Ovary (tissue), 9 donors: Measurements from ENCODE around the gene HACD2. TPM values are rescaled to one million over a fixed set of nuclear protein-coding genes. Genes with fewer than 3 reads are reported as not detected.
"Not testable (repeated sequence)": the region's sequence is repeated elsewhere in the genome, so short reads cannot be mapped to it uniquely, and the experiment has no call there.

ENCODE experiments used
- DNase-seq, 5 donors: peaks; one replicate each; pipeline ENCODE4 v3.0.0-alpha.2; 2019 to 2020
- H3K27ac ChIP-seq, 2 donors: fragments of 200-600 bp; one replicate each; pipeline versions ENCODE4 v1.5.1 to v1.8.0; 2019 to 2022
- H3K27me3 ChIP-seq: fragments of 200-600 bp; one replicate; pipeline ENCODE4 v1.8.0; 2022
- H3K36me3 ChIP-seq: fragments of 200-600 bp; sonication (generic); one replicate; pipeline ENCODE4 v1.5.1; 2019
- H3K4me1 ChIP-seq: one replicate; pipeline ENCODE4 v1.8.1; 2013; ENCODE audit warnings: mild to moderate bottlenecking, moderate library complexity; ENCODE audit not compliant: insufficient read depth
- H3K4me3 ChIP-seq: fragments of 200-600 bp; sonication (generic); one replicate; pipeline ENCODE4 v1.5.1; 2017
- H3K9me3 ChIP-seq, 2 donors: fragments of 200-600 bp in 1 of 2; sonication (generic) in 1 of 2; one replicate each; pipeline versions ENCODE4 v1.5.1 to v1.8.1; 2013 to 2019; ENCODE audit warnings: mild to moderate bottlenecking in 1 of 2, moderate library complexity in 1 of 2
- EP300 ChIP-seq: sonication (generic); formaldehyde crosslinking; IDR thresholded peaks from one replicate; pipeline ENCODE4 v1.6.1; 2017; ENCODE audit warnings: antibody characterized with exemption
- POLR2A ChIP-seq: fragments of 450-650 bp; IDR thresholded peaks from one replicate; pipeline ENCODE4 v1.6.1; 2017; ENCODE audit warnings: antibody characterized with exemption, mild to moderate bottlenecking, moderate library complexity
- WGBS, 3 donors: extraction: QIAGEN DNeasy Blood & Tissue Kit in 1 of 3; methylation state at CpG; one replicate each; pipeline versions ENCODE4 v1.1.5 to v1.1.7; 2013 to 2017; 5-methylcytosine and 5-hydroxymethylcytosine counted together
- intact Hi-C, 4 donors: fragments of 100-400 bp; cut with DNase I; formaldehyde crosslinking; loops; one replicate each; pipeline versions ENCODE4 v1.11.0 to v1.15.1; 2022 to 2023
- polyA plus RNA-seq, 2 donors: library from polyadenylated mRNA; stranded (reverse); fragments of 200-250 nt in 1 of 2; fragments of 350-450 nt in 1 of 2; fragmentation: Illumina TruSeq in 1 of 2; extraction: RNeasy Lipid Tissue Mini Kit (QIAGEN cat#74804) in 1 of 2; gene quantifications; one replicate each; pipeline ENCODE4 v1.2.3, GENCODE V29; 2013 to 2014
- total RNA-seq, 7 donors: library from RNA; depleted of rRNA in 2 of 7; stranded (reverse); fragments of >200 nt in 2 of 7; fragmentation: NEBNext Ultra II Directional in 3 of 7; extraction: Animal tissue kit (Norgen Biotek cat#: 25700) in 3 of 7; gene quantifications; one replicate each; pipeline versions ENCODE4 v1.1.0 to v1.2.4, GENCODE V29; 2016 to 2023
- TF ChIP-seq, protein P1 (sequence below), 3 donors: fragments of 450-650 bp in 2 of 3; fragments of 200-600 bp in 1 of 3; IDR thresholded peaks; one replicate each; pipeline versions ENCODE4 v1.5.1 to v1.8.0; 2016 to 2022; ENCODE audit warnings: antibody characterized with exemption in 3 of 3, mild to moderate bottlenecking in 1 of 3
- donor health status: DM: no; HTN: no; CAD: no; lungs with moderate emphysema.
- donor health status: DM: no; HTN: no; CAD: no.
- donor health status: Bipolar disorder and iron deficiency.
- donor health status: DM: yes; HTN: yes; CAD: no.
- donor health status: DM: no; HTN: no; CAD: no.
- donor health status: DM: yes; HTN: yes; CAD: no.

Gene HACD2
- total and polyA plus RNA-seq, 9 donors: 12.6 to 33.2 (median 20.9) TPM

DNA sequence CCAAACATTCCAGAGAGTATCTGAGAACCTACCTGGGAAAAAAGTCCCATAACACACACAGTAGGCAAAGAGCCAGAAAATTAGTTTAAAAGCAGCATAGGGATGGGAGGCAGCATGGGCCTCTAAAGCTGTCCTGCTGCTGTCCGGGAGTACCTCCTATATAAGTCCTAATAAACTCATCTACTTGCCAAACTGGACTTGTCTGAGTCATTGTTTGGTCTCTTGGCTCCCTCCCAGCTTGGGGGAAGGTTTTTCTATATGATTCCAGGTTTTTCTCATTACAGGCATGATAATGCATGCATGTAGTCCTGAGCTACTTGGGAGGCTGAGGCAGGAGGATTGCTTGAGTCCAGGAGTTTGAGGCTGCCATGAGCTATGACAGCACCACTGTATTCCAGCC lies 17.5 kb upstream of the HACD2 start:
- 68 to 94% (median 69%) methylated on average over 1 of the region's 1 CpG for WGBS, 3 donors
- TF ChIP-seq EP300: no peak
- TF ChIP-seq POLR2A: no peak
- TF ChIP-seq, protein P1, sequence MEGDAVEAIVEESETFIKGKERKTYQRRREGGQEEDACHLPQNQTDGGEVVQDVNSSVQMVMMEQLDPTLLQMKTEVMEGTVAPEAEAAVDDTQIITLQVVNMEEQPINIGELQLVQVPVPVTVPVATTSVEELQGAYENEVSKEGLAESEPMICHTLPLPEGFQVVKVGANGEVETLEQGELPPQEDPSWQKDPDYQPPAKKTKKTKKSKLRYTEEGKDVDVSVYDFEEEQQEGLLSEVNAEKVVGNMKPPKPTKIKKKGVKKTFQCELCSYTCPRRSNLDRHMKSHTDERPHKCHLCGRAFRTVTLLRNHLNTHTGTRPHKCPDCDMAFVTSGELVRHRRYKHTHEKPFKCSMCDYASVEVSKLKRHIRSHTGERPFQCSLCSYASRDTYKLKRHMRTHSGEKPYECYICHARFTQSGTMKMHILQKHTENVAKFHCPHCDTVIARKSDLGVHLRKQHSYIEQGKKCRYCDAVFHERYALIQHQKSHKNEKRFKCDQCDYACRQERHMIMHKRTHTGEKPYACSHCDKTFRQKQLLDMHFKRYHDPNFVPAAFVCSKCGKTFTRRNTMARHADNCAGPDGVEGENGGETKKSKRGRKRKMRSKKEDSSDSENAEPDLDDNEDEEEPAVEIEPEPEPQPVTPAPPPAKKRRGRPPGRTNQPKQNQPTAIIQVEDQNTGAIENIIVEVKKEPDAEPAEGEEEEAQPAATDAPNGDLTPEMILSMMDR (IDR thresholded peaks at IDR 0.05): no peak
- Histone ChIP-seq H3K9me3 (no peaks in the 10 kb centered on the region), H3K4me3 (no peak overlapping the region), H3K4me1 (no peaks in the 10 kb centered on the region), H3K36me3 (no peaks in the 10 kb centered on the region), H3K27me3 (no peaks in the 10 kb centered on the region), H3K27ac (no peak overlapping the region)
- intact Hi-C loops: no loop called here
- no peak for DNase-seq

DNA sequence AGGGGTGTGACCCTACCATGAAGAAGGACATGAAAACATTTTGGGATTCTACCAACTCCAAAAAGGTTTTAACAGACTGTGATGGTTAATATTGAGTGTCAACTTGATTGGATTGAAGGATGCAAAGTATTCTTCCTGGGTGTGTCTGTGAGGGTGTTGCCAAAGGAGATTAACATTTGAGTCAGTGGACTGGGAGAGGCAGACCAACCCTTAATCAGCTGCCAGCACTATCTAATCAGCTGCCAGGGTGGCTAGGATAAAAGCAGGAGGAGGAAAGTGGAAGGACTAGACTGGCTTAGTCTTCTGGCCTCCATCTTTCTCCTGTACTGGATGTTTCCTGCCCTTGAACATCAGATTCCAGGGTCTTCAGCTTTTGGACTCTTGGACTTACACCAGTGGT lies 16.0 kb upstream of the HACD2 start:
- H3K4me3 ChIP-seq, DNase-seq, H3K36me3 ChIP-seq, H3K4me1 ChIP-seq, H3K9me3 ChIP-seq, intact Hi-C loops, H3K27me3 ChIP-seq, H3K27ac ChIP-seq: not testable (repeated sequence)

- no peaks in the 10 kb centered on the region for H3K4me1 ChIP-seq
- intact Hi-C loops: no loop called here
Measured at GRCh38 chr3:123597561-123597960, 12.7 kb upstream of the HACD2 start.

GRCh38 chr3:123595396-123596180 lies 10.7 kb upstream of the HACD2 start:
- intact Hi-C loops: no loop called here
- Histone ChIP-seq H3K27me3 (no peaks in the 10 kb centered on the region), H3K36me3 (no peaks in the 10 kb centered on the region), H3K9me3 (no peaks in the 10 kb centered on the region), H3K27ac (no peak overlapping the region), H3K4me3 (no peak overlapping the region), H3K4me1 (no peaks in the 10 kb centered on the region)
- TF ChIP-seq, protein P1 (IDR thresholded peaks at IDR 0.05): no peak
- 79 to 82% (median 81%) methylated on average over 5 of the region's 5 CpGs for WGBS, 3 donors
- DNase-seq: no peak

More at GRCh38 chr3:123597561-123597960, 12.7 kb upstream of the HACD2 start:
- no peaks in the 10 kb centered on the region for H3K9me3 ChIP-seq
- H3K27ac ChIP-seq: no peak overlapping the region
- DNase-seq: no peak
- TF ChIP-seq POLR2A: no peak
- TF ChIP-seq, protein P1 (IDR thresholded peaks at IDR 0.05): no peak
- H3K27me3 ChIP-seq: no peaks in the 10 kb centered on the region
- no peaks in the 10 kb centered on the region for H3K36me3 ChIP-seq
- WGBS, 3 donors: 86 to 93% (median 90%) methylated on average over 4 of the region's 4 CpGs
- H3K4me3 ChIP-seq: no peak overlapping the region

- no peaks in the 10 kb centered on the region for H3K27me3 ChIP-seq
- H3K36me3 ChIP-seq: no peaks in the 10 kb centered on the region
- 91 to 95% (median 92%) methylated on average over 3 of the region's 3 CpGs for WGBS, 3 donors
- H3K4me1 ChIP-seq: no peaks in the 10 kb centered on the region
- no peak overlapping the region for H3K27ac ChIP-seq
- TF ChIP-seq POLR2A: no peak
- TF ChIP-seq, protein P1 (IDR thresholded peaks at IDR 0.05): no peak
- TF ChIP-seq EP300: no peak
- no peak for DNase-seq
- H3K9me3 ChIP-seq: no peaks in the 10 kb centered on the region
- intact Hi-C loops: no loop called here
- H3K4me3 ChIP-seq: no peak overlapping the region
Measured at GRCh38 chr3:123593381-123593780, 8.5 kb upstream of the HACD2 start.
